Brain microvascular endothelial cell (primary cell): ENCODE measurements around the gene MYH7B.

Experiments
- DNase-seq: peaks from one replicate; pipeline ENCODE4 v3.0.0-alpha.2; 2020
- H3K27ac ChIP-seq: fragments of 250-450 bp; sonication (Bioruptor Pico); 2 replicates; pipeline ENCODE4 v1.5.1; 2020; ENCODE audit warnings: mild to moderate bottlenecking, moderate library complexity
- H3K27me3 ChIP-seq: fragments of 250-450 bp; sonication (Bioruptor Pico); replicated peaks from 2 replicates; pipeline ENCODE4 v1.5.1; 2020; ENCODE audit warnings: mild to moderate bottlenecking
- H3K36me3 ChIP-seq: fragments of 250-450 bp; sonication (Bioruptor Pico); replicated peaks from 2 replicates; pipeline ENCODE4 v1.5.1; 2020; ENCODE audit warnings: mild to moderate bottlenecking
- H3K4me3 ChIP-seq: 2 replicates; pipeline ENCODE4 v1.5.1; 2011; ENCODE audit warnings: low read depth, mild to moderate bottlenecking, control low read depth, low read length, moderate library complexity
- in situ Hi-C: cut with HindIII; loops from 2 replicates; pipeline ENCODE4 v1.10.0; 2017; ENCODE audit warnings: low sequenced_read_pairs, low pct_ligation_motif_present
- TF ChIP-seq, protein P1 (sequence below): IDR thresholded peaks from 2 replicates; pipeline ENCODE4 v1.5.1; 2011; ENCODE audit warnings: low read depth, mild to moderate bottlenecking, moderate library complexity, low read length, control low read depth, inconsistent platforms; ENCODE audit errors: missing control alignments

The MYH7B gene

DNA sequence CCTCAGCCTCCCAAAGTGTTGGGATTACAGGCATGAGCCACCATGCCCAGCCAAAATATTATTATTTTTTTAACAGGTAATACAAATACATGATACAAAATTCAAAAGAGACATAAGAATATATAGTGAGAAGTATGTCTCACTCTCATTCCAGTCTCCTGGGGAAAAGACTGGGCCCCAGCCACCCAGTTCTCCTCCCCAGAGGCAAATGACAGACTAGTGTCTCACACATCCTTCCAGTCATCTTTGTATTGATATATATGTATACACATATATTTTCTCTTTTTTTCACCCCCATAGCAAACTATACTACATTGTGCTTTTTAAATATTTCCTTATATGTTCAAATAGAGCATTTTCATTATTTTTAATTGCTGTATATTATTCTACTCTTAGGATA lies 8.3 kb upstream of the MYH7B start:
- peaks cover 19% of the 10 kb centered on the region for H3K36me3 ChIP-seq
- H3K4me3 ChIP-seq = no peak overlapping the region
- in situ Hi-C loops = no loop called here
- no peaks in the 10 kb centered on the region for H3K27me3 ChIP-seq
- TF ChIP-seq, protein P1, sequence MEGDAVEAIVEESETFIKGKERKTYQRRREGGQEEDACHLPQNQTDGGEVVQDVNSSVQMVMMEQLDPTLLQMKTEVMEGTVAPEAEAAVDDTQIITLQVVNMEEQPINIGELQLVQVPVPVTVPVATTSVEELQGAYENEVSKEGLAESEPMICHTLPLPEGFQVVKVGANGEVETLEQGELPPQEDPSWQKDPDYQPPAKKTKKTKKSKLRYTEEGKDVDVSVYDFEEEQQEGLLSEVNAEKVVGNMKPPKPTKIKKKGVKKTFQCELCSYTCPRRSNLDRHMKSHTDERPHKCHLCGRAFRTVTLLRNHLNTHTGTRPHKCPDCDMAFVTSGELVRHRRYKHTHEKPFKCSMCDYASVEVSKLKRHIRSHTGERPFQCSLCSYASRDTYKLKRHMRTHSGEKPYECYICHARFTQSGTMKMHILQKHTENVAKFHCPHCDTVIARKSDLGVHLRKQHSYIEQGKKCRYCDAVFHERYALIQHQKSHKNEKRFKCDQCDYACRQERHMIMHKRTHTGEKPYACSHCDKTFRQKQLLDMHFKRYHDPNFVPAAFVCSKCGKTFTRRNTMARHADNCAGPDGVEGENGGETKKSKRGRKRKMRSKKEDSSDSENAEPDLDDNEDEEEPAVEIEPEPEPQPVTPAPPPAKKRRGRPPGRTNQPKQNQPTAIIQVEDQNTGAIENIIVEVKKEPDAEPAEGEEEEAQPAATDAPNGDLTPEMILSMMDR = no peak
- DNase-seq = no peak
- H3K27ac ChIP-seq = no peak overlapping the region

DNA sequence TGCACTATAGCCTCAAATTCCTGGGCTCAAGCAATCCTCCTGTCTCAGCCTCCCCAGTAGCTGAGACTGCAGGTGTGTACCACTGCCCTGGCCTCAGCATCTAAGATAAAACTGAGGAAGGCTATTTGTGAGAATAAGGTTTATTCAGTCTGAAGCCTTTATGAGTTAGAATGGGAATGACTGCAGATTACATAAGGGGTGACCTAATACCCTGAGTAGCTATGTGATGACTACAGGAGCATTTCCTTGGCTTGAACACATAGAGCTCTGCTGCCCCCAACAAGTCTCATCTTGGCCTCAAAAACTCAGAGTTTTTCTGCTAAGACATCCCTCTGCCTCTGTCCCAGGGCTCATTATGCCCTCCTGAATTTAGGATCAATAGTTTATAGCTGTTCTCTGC lies 7.6 kb upstream of the MYH7B start:
- TF ChIP-seq, protein P1 = no peak
- Histone ChIP-seq H3K27me3 (no peaks in the 10 kb centered on the region), H3K27ac (no peak overlapping the region), H3K36me3 (peaks cover 18% of the 10 kb centered on the region), H3K4me3 (no peak overlapping the region)
- DNase-seq = peak; percentile 36
- in situ Hi-C loops = no loop called here

DNA sequence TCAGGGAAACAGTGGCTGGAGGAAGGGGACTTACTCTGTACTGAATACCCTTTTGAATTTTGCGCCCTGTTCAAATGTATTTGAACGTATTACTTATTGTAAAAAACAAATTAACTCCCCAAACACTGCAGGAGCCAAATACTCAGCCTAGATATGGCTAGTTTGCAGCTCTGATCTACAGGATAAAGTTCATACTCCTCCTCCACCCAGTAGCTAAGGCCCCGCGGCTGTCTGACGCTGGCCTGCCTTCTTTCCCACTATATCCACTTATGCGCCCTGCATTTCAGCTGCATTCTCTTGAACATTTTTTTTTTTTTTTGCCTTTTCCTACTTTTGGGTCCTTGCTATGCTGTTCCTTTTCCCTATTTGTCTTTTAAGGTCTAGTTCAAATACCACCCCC lies 6.5 kb upstream of the MYH7B start:
- TF ChIP-seq, protein P1 = no peak
- Histone ChIP-seq H3K4me3 (no peak overlapping the region), H3K36me3 (peaks cover 11% of the 10 kb centered on the region), H3K27me3 (no peaks in the 10 kb centered on the region), H3K27ac (no peak overlapping the region)
- DNase-seq = no peak
- in situ Hi-C loops = no loop called here

DNA sequence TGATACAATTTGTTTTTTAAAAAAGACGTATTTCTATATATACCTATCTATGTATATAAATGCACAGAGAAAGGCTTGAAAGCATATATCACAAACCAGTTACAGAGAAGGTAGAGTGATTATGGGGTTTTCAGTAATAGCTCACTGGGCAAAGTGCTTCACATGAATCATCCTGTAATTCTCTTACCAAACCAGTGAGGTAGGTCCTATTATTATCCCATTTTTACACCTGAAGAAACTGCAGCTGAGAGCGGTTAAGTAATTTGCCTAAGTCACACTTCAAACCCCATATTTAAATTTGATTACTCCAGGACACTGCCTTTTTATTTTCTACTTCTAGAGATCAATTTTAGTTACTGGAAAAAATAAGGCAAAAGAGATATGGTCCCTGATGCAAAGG lies 4.4 kb upstream of the MYH7B start:
- Histone ChIP-seq H3K27me3 (no peaks in the 10 kb centered on the region), H3K27ac (no peak overlapping the region), H3K36me3 (no peaks in the 10 kb centered on the region), H3K4me3 (no peak overlapping the region)
- DNase-seq = no peak
- in situ Hi-C loops = no loop called here
- TF ChIP-seq, protein P1 = no peak

DNA sequence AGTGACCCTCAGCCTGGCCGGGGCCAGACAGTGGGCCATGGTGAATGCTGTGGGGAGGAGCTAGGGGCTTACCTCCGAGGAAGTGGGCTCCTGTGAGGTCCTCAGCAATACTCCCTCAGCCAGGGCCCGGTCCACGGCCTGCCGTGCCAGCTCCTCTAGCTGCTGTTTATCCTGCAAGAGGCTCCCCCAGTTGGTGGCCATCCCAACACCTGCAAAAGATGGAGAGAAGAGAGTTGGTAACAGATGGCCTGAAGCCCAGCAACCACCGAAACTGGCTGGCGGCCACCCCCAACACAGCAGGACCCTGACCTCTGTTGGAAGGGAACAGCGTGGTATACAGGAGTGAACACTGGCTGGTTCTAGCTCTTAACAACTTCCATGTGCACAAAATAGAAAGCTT lies 4.0 kb upstream of the MYH7B start:
- H3K36me3 ChIP-seq = no peaks in the 10 kb centered on the region
- TF ChIP-seq, protein P1 = no peak
- in situ Hi-C loops = no loop called here
- DNase-seq = no peak
- no peaks in the 10 kb centered on the region for H3K27me3 ChIP-seq
- H3K4me3 ChIP-seq = no peak overlapping the region
- no peak overlapping the region for H3K27ac ChIP-seq

DNA sequence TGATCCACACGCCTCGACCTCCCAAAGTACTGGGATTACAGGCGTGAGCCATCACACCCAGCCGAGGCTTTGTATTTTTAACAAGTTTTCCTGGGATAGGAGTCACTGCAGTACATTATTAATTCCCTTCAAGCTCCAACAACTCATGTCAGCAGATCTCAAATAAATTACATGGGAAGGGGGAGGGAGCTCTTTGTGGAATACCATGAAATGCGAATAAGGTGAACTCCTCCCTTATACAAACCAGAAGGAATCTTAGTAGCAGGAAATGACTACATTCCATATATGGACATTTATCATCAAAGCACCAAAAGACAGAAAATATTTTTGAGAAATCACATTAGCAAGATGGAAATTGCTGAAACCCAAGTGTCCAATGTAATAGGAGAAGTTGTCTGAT lies 3.0 kb upstream of the MYH7B start:
- no peak for DNase-seq
- Histone ChIP-seq H3K36me3 (no peaks in the 10 kb centered on the region), H3K27ac (no peak overlapping the region), H3K27me3 (no peaks in the 10 kb centered on the region), H3K4me3 (no peak overlapping the region)
- TF ChIP-seq, protein P1 = no peak
- in situ Hi-C loops = no loop called here
